Measurements from ENCODE around the gene RNF225.

RNF225 gene

GRCh38 chr19:58351558-58351878, 43.9 kb upstream of the RNF225 start:
- POLR2A ChIA-PET (ENCODE audit: low non-redundant PET): interaction anchor here (1.0 kb wide), 1 partner anchor 11 kb away, joined by 3 read pairs; the partner anchor contains the start of gene ZNF497
- no peak for TF ChIP-seq CTCF (conservative IDR thresholded peaks at IDR 0.05; ENCODE audit: low read depth)
- no peak for DNase-seq (ENCODE audit: low spot score)
- no peak overlapping the region for H3K27ac ChIP-seq
- CTCF ChIA-PET: interaction anchor here (0.6 kb wide), 1 partner anchor 167 kb away, joined by 4 read pairs; no protein-coding TSS in a partner anchor

- no peak for DNase-seq (ENCODE audit: low spot score)
- ChIA-PET CTCF (interaction anchor here (0.6 kb wide), 1 partner anchor 167 kb away, joined by 4 read pairs; no protein-coding TSS in a partner anchor), POLR2A (ENCODE audit: low non-redundant PET) (interaction anchor here (0.6 to 1.0 kb wide), 2 partner anchors 11 kb away, joined by 3 to 4 read pairs; partner anchors contain the start of gene ZNF497)
- TF ChIP-seq CTCF (conservative IDR thresholded peaks at IDR 0.05; ENCODE audit: low read depth): no peak
- H3K27ac ChIP-seq: no peak overlapping the region
Observed at GRCh38 chr19:58351990-58352755, 43.3 kb upstream of the RNF225 start.

GRCh38 chr19:58352760-58353671, 42.4 kb upstream of the RNF225 start, which contains the start of gene A1BG:
Gene A1BG (minus strand): TSS chr19:58353492. CDS start chr19:58353437, 55 bp downstream.
- no peak for DNase-seq (ENCODE audit: low spot score)
- POLR2A ChIA-PET (ENCODE audit: low non-redundant PET): interaction anchor here (0.6 kb wide), 1 partner anchor 10 kb away, joined by 4 read pairs; no protein-coding TSS in a partner anchor
- CTCF ChIA-PET: no interaction called here
- H3K27ac ChIP-seq: no peak within 1 kb of the TSS
- TF ChIP-seq CTCF (conservative IDR thresholded peaks at IDR 0.05; ENCODE audit: low read depth): no peak

- DNase-seq (ENCODE audit: low spot score): no peak
- POLR2A ChIA-PET (ENCODE audit: low non-redundant PET): no interaction called here
- no peak overlapping the region for H3K27ac ChIP-seq
- TF ChIP-seq CTCF (conservative IDR thresholded peaks at IDR 0.05; ENCODE audit: low read depth): no peak
- CTCF ChIA-PET: interaction anchor here (0.6 kb wide), 1 partner anchor 345 kb away, joined by 3 read pairs; no protein-coding TSS in a partner anchor
Observed at GRCh38 chr19:58353717-58354477, 41.6 kb upstream of the RNF225 start.

DNA sequence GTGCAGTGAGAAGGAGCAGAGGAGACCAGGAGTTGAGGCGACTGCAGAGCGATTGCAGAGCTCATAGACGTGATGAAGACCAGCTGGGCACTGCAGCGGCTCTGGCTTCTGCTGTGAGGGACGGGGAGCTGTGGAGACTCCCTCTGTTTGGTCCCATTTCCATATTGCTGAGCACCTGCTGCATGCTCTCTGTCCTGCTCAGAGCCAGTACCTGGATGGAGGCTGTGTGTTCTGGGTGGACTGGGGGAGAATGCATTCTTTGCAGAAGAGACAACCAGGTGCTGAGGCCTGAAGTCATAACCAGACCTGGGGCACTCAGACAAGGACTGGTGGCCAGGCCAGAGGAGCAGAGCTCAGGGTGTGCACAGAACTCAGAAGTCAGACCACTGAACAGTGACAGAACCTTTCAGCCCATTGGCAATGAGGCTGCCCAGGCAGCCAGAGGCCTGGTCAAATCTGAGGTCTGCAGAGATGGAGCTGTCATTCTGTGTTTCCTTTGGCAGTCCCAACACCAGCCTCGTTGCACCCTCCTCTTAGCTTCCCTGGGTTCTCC, 40.9 kb upstream of the RNF225 start:
- TF ChIP-seq CTCF (conservative IDR thresholded peaks at IDR 0.05; ENCODE audit: low read depth): no peak
- no peak for DNase-seq (ENCODE audit: low spot score)
- POLR2A ChIA-PET (ENCODE audit: low non-redundant PET): no interaction called here
- H3K27ac ChIP-seq: no peak overlapping the region; the same call in 1 of the 2 replicates
- CTCF ChIA-PET: no interaction called here
